Measurements from ENCODE around the gene USP35. TPM values are rescaled to one million over a fixed set of nuclear protein-coding genes. Genes with fewer than 3 reads are reported as not detected.

The USP35 gene
- total RNA-seq, 6 donors from 2014 or later, result 5.8 to 37.7 (median 8.0) TPM

GRCh38 chr11:78199015-78199652 is 10.4 kb downstream of the USP35 start:
- H3K36me3 ChIP-seq, result peaks cover 0 to 40% (median 18%) of the 10 kb centered on the region in 4 donors
- WGBS, 2 donors, result 94 to 98% methylated on average over 3 to 6 of the region's 6 CpGs
- TF ChIP-seq POLR2A (IDR thresholded peaks at IDR 0.05), result no peak
- TF ChIP-seq EP300 (IDR thresholded peaks at IDR 0.05), result no peak
- no peak for TF ChIP-seq POLR2AphosphoS5 (IDR thresholded peaks at IDR 0.05)
- TF ChIP-seq CTCF (IDR thresholded peaks at IDR 0.05), result no peak
- DNase-seq, result no peak
- peaks cover 0 to 8% (median 7%) of the 10 kb centered on the region in 4 donors for H3K4me1 ChIP-seq
- no peak overlapping the region for H3K27ac ChIP-seq
- H3K4me3 ChIP-seq, result no peak overlapping the region
- H3K9me3 ChIP-seq, result no peaks in the 10 kb centered on the region
- no peaks in the 10 kb centered on the region for H3K27me3 ChIP-seq
- ATAC-seq (ENCODE audit: low FRiP score in 2 of 2), result no peak

DNA sequence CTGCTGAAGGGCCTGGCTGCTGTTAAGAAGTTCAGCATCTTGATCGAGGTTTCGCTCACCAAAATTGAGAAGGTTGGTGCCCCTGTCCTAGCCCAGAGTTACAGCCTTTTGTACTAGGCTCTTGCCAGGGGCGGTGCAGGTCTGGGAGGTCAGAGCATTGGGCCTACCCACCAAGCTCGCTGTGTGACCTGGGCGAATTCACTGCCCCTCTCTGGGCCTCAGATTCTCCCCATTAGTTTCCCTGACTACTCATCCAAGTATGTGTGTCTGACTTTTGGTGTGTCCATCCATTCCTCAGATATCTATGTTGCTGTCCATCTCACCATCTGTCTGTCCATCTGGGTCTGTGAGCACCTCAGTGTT is 10.9 kb downstream of the USP35 start:
- DNase-seq (no peak), ATAC-seq (ENCODE audit: low FRiP score in 2 of 2) (no peak)
- H3K9me3 ChIP-seq, result no peaks in the 10 kb centered on the region
- no peak overlapping the region for H3K27ac ChIP-seq
- H3K27me3 ChIP-seq, result no peaks in the 10 kb centered on the region
- H3K36me3 ChIP-seq, result peaks cover 0 to 40% (median 18%) of the 10 kb centered on the region in 4 donors
- TF ChIP-seq EP300 (IDR thresholded peaks at IDR 0.05) (no peak), CTCF (IDR thresholded peaks at IDR 0.05) (no peak), POLR2AphosphoS5 (IDR thresholded peaks at IDR 0.05) (no peak), POLR2A (IDR thresholded peaks at IDR 0.05) (no peak)
- no peak overlapping the region for H3K4me3 ChIP-seq
- WGBS, 2 donors, result 95 to 100% methylated on average over 5 of the region's 5 CpGs
- peaks cover 0 to 8% (median 7%) of the 10 kb centered on the region in 4 donors for H3K4me1 ChIP-seq

DNA sequence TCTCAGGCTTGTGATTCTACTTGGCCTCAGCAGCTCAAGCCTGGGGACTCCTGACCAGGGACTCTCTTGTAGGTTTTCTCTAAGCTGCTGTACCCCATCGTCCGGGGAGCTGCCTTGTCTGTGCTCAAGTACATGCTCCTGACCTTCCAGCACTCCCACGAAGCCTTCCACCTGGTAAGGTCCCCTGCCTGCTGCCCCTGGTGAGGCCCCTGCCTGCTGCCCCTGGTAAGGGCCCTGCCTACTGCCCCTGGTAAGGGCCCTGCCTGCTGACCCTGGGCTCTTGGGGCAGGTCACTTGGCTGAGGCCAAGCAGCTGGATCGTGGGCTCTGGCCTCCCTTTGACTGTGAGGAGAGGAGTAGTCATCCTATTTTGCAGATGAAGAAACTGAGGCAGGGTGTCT is 11.3 kb downstream of the USP35 start:
- peaks cover 0 to 8% (median 7%) of the 10 kb centered on the region in 4 donors for H3K4me1 ChIP-seq
- peaks cover 0 to 43% (median 18%) of the 10 kb centered on the region in 4 donors for H3K36me3 ChIP-seq
- 81 to 92% methylated on average over 3 to 4 of the region's 4 CpGs for WGBS, 2 donors
- no peak overlapping the region for H3K27ac ChIP-seq
- H3K9me3 ChIP-seq, result no peaks in the 10 kb centered on the region
- DNase-seq (no peak), ATAC-seq (ENCODE audit: low FRiP score in 2 of 2) (no peak)
- no peaks in the 10 kb centered on the region for H3K27me3 ChIP-seq
- H3K4me3 ChIP-seq, result no peak overlapping the region
- TF ChIP-seq POLR2A (IDR thresholded peaks at IDR 0.05) (no peak), CTCF (IDR thresholded peaks at IDR 0.05) (no peak), POLR2AphosphoS5 (IDR thresholded peaks at IDR 0.05) (no peak), EP300 (IDR thresholded peaks at IDR 0.05) (no peak)

GRCh38 chr11:78200553-78200952 is 11.8 kb downstream of the USP35 start:
- Histone ChIP-seq H3K4me3 (no peak overlapping the region), H3K4me1 (peaks cover 0 to 8% (median 7%) of the 10 kb centered on the region in 4 donors), H3K27me3 (no peaks in the 10 kb centered on the region), H3K27ac (no peak overlapping the region), H3K36me3 (peaks cover 0 to 45% (median 20%) of the 10 kb centered on the region in 4 donors), H3K9me3 (no peaks in the 10 kb centered on the region)
- DNase-seq (no peak), ATAC-seq (ENCODE audit: low FRiP score in 2 of 2) (no peak)
- TF ChIP-seq POLR2AphosphoS5 (IDR thresholded peaks at IDR 0.05) (no peak), POLR2A (IDR thresholded peaks at IDR 0.05) (no peak), EP300 (IDR thresholded peaks at IDR 0.05) (no peak), CTCF (IDR thresholded peaks at IDR 0.05) (no peak)
- 95 to 98% methylated on average over 8 to 13 of the region's 13 CpGs for WGBS, 2 donors

Measured in upper lobe of left lung (tissue), 6 donors.